ENCODE results near the gene HSPA4.

The HSPA4 gene

GRCh38 chr5:133086366-133086875 lies 34.6 kb downstream of the HSPA4 start:
- H3K4me3 ChIP-seq (ENCODE audit: severe bottlenecking): no peak overlapping the region
- no peaks in the 10 kb centered on the region for H3K27me3 ChIP-seq (ENCODE audit: insufficient read depth, poor library complexity, severe bottlenecking)
- ATAC-seq (ENCODE audit: low read depth) (no peak), DNase-seq (ENCODE audit: low spot score) (no peak)
- H3K27ac ChIP-seq (ENCODE audit: poor library complexity, severe bottlenecking): no peak overlapping the region
- peaks cover 91% of the 10 kb centered on the region for H3K36me3 ChIP-seq (ENCODE audit: low read depth)
- no peaks in the 10 kb centered on the region for H3K4me1 ChIP-seq (ENCODE audit: insufficient read depth, poor library complexity, severe bottlenecking)
- TF ChIP-seq CTCF (IDR thresholded peaks at IDR 0.05; ENCODE audit: poor library complexity, severe bottlenecking): no peak
- H3K9me3 ChIP-seq (ENCODE audit: severe bottlenecking): no peaks in the 10 kb centered on the region

- no peak for DNase-seq (ENCODE audit: low spot score)
- Histone ChIP-seq H3K9me3 (ENCODE audit: severe bottlenecking) (no peaks in the 10 kb centered on the region), H3K4me3 (ENCODE audit: severe bottlenecking) (no peak overlapping the region), H3K4me1 (ENCODE audit: insufficient read depth, poor library complexity, severe bottlenecking) (no peaks in the 10 kb centered on the region), H3K27ac (ENCODE audit: poor library complexity, severe bottlenecking) (no peak overlapping the region), H3K36me3 (ENCODE audit: low read depth) (peaks cover 93% of the 10 kb centered on the region), H3K27me3 (ENCODE audit: insufficient read depth, poor library complexity, severe bottlenecking) (no peaks in the 10 kb centered on the region)
- no peak for ATAC-seq (ENCODE audit: low read depth)
- no peak for TF ChIP-seq CTCF (IDR thresholded peaks at IDR 0.05; ENCODE audit: poor library complexity, severe bottlenecking)
Observed at GRCh38 chr5:133088064-133088463, 36.3 kb downstream of the HSPA4 start.

- TF ChIP-seq CTCF (IDR thresholded peaks at IDR 0.05; ENCODE audit: poor library complexity, severe bottlenecking): no peak
- ATAC-seq (ENCODE audit: low read depth): no peak
- Histone ChIP-seq H3K4me3 (ENCODE audit: severe bottlenecking) (no peak overlapping the region), H3K27ac (ENCODE audit: poor library complexity, severe bottlenecking) (no peak overlapping the region), H3K4me1 (ENCODE audit: insufficient read depth, poor library complexity, severe bottlenecking) (no peaks in the 10 kb centered on the region), H3K36me3 (ENCODE audit: low read depth) (peaks cover 95% of the 10 kb centered on the region), H3K9me3 (ENCODE audit: severe bottlenecking) (no peaks in the 10 kb centered on the region), H3K27me3 (ENCODE audit: insufficient read depth, poor library complexity, severe bottlenecking) (no peaks in the 10 kb centered on the region)
- DNase-seq (ENCODE audit: low spot score): no peak
Observed at GRCh38 chr5:133091034-133091433, 39.2 kb downstream of the HSPA4 start.

DNA sequence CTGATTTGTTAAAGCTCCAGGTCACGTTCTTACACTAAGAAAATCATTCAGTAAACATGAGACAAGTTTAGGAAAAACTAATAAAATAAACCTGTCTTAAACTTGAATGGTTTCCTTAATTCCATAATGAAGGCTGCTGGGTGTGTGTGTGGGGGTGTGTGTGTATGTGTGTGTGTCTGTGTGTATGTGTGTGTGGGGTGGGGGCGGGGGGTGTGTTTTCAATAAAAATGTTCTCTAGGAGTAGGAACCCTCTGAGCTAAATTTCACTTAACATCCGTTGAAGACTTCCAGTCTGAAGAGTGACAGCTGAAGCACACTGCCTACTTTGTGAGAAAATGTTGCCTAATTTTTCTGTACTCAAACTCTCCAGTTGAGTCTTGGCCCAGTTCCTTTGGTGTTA lies 54.5 kb downstream of the HSPA4 start:
- H3K4me1 ChIP-seq (ENCODE audit: insufficient read depth, poor library complexity, severe bottlenecking): no peaks in the 10 kb centered on the region
- DNase-seq (ENCODE audit: low spot score) (no peak), ATAC-seq (ENCODE audit: low read depth) (no peak)
- H3K9me3 ChIP-seq (ENCODE audit: severe bottlenecking): no peaks in the 10 kb centered on the region
- no peaks in the 10 kb centered on the region for H3K27me3 ChIP-seq (ENCODE audit: insufficient read depth, poor library complexity, severe bottlenecking)
- no peak overlapping the region for H3K4me3 ChIP-seq (ENCODE audit: severe bottlenecking)
- H3K27ac ChIP-seq (ENCODE audit: poor library complexity, severe bottlenecking): no peak overlapping the region
- H3K36me3 ChIP-seq (ENCODE audit: low read depth): peaks cover 45% of the 10 kb centered on the region
- no peak for TF ChIP-seq CTCF (IDR thresholded peaks at IDR 0.05; ENCODE audit: poor library complexity, severe bottlenecking)

DNA sequence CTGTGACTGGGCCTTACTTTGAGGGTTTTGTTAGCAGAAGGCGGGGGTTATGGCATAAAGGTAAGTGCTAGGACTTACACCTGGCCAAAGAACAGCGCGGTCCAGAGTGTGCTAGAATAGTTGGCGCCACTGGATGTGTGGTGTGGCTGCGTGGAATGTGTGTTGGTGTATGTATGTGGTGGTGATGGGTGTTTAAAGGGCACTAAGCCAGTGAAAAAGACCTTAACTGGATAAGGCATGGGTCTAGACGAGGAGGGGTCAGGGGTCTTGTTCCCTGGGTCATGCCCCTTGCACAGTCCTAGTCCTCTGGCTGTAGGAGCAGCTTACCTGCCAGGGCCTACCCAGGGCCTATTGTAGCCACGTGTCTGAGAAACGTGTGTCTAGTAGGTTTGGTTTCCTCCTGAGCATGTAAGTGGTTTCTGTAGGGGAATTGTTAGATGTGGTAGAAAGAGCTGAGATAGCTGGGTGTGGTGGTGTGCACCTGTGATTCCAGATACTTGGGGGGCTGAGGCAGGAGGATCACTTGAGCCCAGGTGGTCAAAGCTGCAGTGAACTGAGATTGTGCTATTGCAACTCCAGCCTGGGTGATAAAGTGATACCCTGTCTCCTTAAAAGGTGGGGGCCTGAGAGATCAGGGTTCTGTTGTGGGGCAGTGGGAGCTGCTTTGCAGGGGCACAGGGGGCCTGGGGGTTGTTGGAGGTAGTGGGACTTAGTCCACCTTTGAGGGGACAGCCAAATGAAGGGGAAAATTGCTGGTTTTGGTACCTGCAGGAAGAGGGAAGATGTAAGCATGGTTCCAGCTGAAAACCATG lies 55.2 kb downstream of the HSPA4 start:
- Histone ChIP-seq H3K4me1 (ENCODE audit: insufficient read depth, poor library complexity, severe bottlenecking) (no peaks in the 10 kb centered on the region), H3K36me3 (ENCODE audit: low read depth) (peaks cover 39% of the 10 kb centered on the region), H3K27me3 (ENCODE audit: insufficient read depth, poor library complexity, severe bottlenecking) (no peaks in the 10 kb centered on the region), H3K27ac (ENCODE audit: poor library complexity, severe bottlenecking) (no peak overlapping the region), H3K9me3 (ENCODE audit: severe bottlenecking) (no peaks in the 10 kb centered on the region), H3K4me3 (ENCODE audit: severe bottlenecking) (no peak overlapping the region)
- DNase-seq (ENCODE audit: low spot score) (no peak), ATAC-seq (ENCODE audit: low read depth) (peak; percentile 16; the same call in 2 of the 3 replicates)
- no peak for TF ChIP-seq CTCF (IDR thresholded peaks at IDR 0.05; ENCODE audit: poor library complexity, severe bottlenecking)

Data from RWPE2 (cell line).